HT-29 (cell line): ENCODE measurements around the gene NAV3. TPM values are rescaled to one million over a fixed set of nuclear protein-coding genes. Genes with fewer than 3 reads are reported as not detected.

Experiments used
- DNase-seq: peaks from one replicate; pipeline ENCODE4 v3.0.0-alpha.2; 2015; ENCODE audit warnings: low spot score
- total RNA-seq: library from RNA; depleted of rRNA; stranded (reverse); fragments of >200 nt; shearing (Covaris generic); gene quantifications from 2 replicates; pipeline ENCODE4 v1.2.3, GENCODE V29; 2014

The NAV3 gene
- total RNA-seq, 1 experiment from 2014 or later = 0.38 TPM

GRCh38 chr12:78187741-78188140 lies 357.0 kb downstream of the NAV3 start:
- no peak for DNase-seq

GRCh38 chr12:78189656-78190055 lies 359.0 kb downstream of the NAV3 start:
- DNase-seq = no peak

GRCh38 chr12:78191611-78192010 lies 360.9 kb downstream of the NAV3 start:
- DNase-seq = no peak

- no peak for DNase-seq
Observed at GRCh38 chr12:78192979-78193378, 362.3 kb downstream of the NAV3 start.

- no peak for DNase-seq
Observed at GRCh38 chr12:78194448-78194847, 363.8 kb downstream of the NAV3 start.

GRCh38 chr12:78198896-78199295 lies 368.2 kb downstream of the NAV3 start:
- no peak for DNase-seq

- DNase-seq = no peak
Observed at GRCh38 chr12:78199926-78200325, 369.2 kb downstream of the NAV3 start.

GRCh38 chr12:78204926-78205325 lies 374.2 kb downstream of the NAV3 start:
- DNase-seq = no peak

GRCh38 chr12:78208092-78208491 lies 377.4 kb downstream of the NAV3 start:
- DNase-seq = no peak

GRCh38 chr12:78209846-78210505 lies 379.3 kb downstream of the NAV3 start:
- no peak for DNase-seq

- DNase-seq = no peak
Observed at GRCh38 chr12:78210506-78210860, 379.8 kb downstream of the NAV3 start.

- DNase-seq = peak; percentile 80
Observed at GRCh38 chr12:78210894-78211302, 380.2 kb downstream of the NAV3 start.

- no peak for DNase-seq
Observed at GRCh38 chr12:78220811-78221210, 390.1 kb downstream of the NAV3 start.

- DNase-seq = no peak
Observed at GRCh38 chr12:78224154-78224553, 393.5 kb downstream of the NAV3 start.

GRCh38 chr12:78226763-78227162 lies 396.1 kb downstream of the NAV3 start:
- no peak for DNase-seq

- peak; percentile 67 for DNase-seq
Observed at GRCh38 chr12:78229591-78230101, 399.0 kb downstream of the NAV3 start.

- no peak for DNase-seq
Observed at GRCh38 chr12:78232756-78233155, 402.1 kb downstream of the NAV3 start.

- DNase-seq = no peak
Observed at GRCh38 chr12:78236264-78236663, 405.6 kb downstream of the NAV3 start.

GRCh38 chr12:78239544-78239943 lies 408.9 kb downstream of the NAV3 start:
- DNase-seq = no peak

GRCh38 chr12:78240827-78241226 lies 410.1 kb downstream of the NAV3 start:
- DNase-seq = peak; percentile 11

- no peak for DNase-seq
Observed at GRCh38 chr12:78241446-78241845, 410.8 kb downstream of the NAV3 start.

GRCh38 chr12:78244916-78245507 lies 414.3 kb downstream of the NAV3 start:
- no peak for DNase-seq

- no peak for DNase-seq
Observed at GRCh38 chr12:78248321-78248720, 417.6 kb downstream of the NAV3 start.
